ENCODE results near the gene SEMA7A.

SEMA7A gene

DNA sequence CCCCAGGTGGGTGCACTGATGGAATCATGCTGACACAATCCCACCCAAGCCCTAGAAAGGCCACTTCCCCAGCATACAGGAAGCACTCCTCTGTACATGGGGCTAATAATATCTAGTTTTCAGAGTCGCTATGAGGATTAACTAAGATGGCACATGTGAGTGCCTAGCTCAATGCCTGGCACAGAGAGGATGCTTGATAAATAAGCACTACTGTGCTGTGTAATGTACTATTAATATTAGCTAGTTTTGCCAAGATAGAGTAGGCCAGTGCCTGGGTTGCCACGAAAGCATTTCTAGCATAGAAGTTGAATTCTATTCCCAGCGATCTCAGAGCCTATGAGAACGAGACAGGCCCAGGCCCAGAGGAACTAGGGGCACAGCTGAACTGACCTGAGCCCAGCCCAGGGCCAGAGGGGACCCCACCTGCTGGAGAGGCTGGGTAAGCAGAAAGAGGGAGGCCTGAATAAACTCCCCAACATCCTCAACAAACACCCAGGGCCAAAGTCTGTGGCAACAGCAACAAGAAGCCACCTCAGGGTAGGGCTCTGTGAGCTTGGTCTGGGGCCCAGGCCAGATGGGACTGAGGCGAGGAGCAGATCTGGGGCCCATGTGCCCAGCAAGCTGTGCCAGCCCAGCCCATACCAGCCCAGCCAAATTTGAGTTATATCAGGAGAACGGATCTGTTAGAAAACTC lies 7.6 kb upstream of the SEMA7A start:
- TF ChIP-seq EZH2phosphoT487 (IDR thresholded peaks at IDR 0.05; ENCODE audit: low read depth) = no peak
- TF ChIP-seq, protein P1, sequence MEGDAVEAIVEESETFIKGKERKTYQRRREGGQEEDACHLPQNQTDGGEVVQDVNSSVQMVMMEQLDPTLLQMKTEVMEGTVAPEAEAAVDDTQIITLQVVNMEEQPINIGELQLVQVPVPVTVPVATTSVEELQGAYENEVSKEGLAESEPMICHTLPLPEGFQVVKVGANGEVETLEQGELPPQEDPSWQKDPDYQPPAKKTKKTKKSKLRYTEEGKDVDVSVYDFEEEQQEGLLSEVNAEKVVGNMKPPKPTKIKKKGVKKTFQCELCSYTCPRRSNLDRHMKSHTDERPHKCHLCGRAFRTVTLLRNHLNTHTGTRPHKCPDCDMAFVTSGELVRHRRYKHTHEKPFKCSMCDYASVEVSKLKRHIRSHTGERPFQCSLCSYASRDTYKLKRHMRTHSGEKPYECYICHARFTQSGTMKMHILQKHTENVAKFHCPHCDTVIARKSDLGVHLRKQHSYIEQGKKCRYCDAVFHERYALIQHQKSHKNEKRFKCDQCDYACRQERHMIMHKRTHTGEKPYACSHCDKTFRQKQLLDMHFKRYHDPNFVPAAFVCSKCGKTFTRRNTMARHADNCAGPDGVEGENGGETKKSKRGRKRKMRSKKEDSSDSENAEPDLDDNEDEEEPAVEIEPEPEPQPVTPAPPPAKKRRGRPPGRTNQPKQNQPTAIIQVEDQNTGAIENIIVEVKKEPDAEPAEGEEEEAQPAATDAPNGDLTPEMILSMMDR (IDR thresholded peaks at IDR 0.05; ENCODE audit: low read depth, low read length) = peak; percentile 11; the same call in 1 of the 2 replicates

DNA sequence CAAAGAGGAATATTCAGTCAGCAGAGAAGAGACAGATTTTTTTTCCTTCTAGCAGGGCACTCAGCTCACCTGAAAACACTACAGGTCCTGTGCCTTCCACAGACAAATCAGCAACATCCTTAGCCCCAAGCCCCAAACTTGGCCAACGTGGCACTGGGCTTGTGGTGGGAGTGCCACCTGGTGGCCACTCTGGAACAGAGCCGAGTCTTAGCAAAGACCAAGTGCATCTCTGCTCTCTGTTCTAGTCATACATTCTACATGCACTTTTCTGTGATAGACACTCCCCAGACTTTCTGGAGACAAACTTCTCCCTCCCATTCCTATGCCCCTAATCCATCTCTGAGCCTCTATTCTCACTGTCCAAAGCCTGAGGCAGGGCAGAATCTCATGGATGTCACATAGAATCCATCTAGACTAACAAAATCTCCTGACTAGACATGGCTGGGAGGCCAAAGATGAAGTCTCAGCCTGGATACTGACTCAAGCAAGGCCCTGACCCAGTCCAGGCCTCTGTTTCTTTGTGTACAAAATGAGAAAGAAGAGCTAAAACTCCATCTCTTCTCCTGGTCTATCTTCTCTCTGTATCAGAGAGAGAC lies 5.1 kb upstream of the SEMA7A start:
- H2AFZ ChIP-seq (ENCODE audit: low read depth, low read length) = no peak overlapping the region
- no peak for TF ChIP-seq EZH2phosphoT487 (IDR thresholded peaks at IDR 0.05; ENCODE audit: low read depth)
- TF ChIP-seq, protein P1 (IDR thresholded peaks at IDR 0.05; ENCODE audit: low read depth, low read length) = peak; percentile 98
- H3K4me2 ChIP-seq (ENCODE audit: low read length) = peak overlapping the region; percentile 8; the same call in 1 of the 2 replicates
- H3K36me3 ChIP-seq (replicated peaks; ENCODE audit: low read depth, low read length) = peaks cover 2% of the 10 kb centered on the region
- H3K79me2 ChIP-seq (ENCODE audit: low read length) = peaks cover 26% of the 10 kb centered on the region
- H4K20me1 ChIP-seq (ENCODE audit: insufficient read depth, low read length) = no peaks in the 10 kb centered on the region
- H3K9me3 ChIP-seq (ENCODE audit: insufficient read depth, low read length) = no peaks in the 10 kb centered on the region
- peaks cover 52% of the 10 kb centered on the region for H3K4me1 ChIP-seq (ENCODE audit: low read length)
- peak overlapping the region; percentile 18; the same call in 1 of the 2 replicates for H3K9ac ChIP-seq (ENCODE audit: low read length)
- H3K4me3 ChIP-seq (ENCODE audit: low read length) = no peak overlapping the region
- H3K27me3 ChIP-seq (ENCODE audit: low read depth, low read length) = no peaks in the 10 kb centered on the region
- peak overlapping the region; percentile 5; the same call in 1 of the 2 replicates for H3K27ac ChIP-seq (ENCODE audit: low read length)

More for the DNA sequence above, 7.6 kb upstream of the SEMA7A start:
- no peak overlapping the region for H3K4me3 ChIP-seq (ENCODE audit: low read length)
- no peak overlapping the region for H2AFZ ChIP-seq (ENCODE audit: low read depth, low read length)
- no peak overlapping the region for H3K4me2 ChIP-seq (ENCODE audit: low read length)
- H3K27ac ChIP-seq (ENCODE audit: low read length) = no peak overlapping the region
- H3K9ac ChIP-seq (ENCODE audit: low read length) = no peak overlapping the region
- H3K27me3 ChIP-seq (ENCODE audit: low read depth, low read length) = no peaks in the 10 kb centered on the region
- H3K4me1 ChIP-seq (ENCODE audit: low read length) = peaks cover 28% of the 10 kb centered on the region
- peaks cover 26% of the 10 kb centered on the region for H3K36me3 ChIP-seq (replicated peaks; ENCODE audit: low read depth, low read length)
- H3K9me3 ChIP-seq (ENCODE audit: insufficient read depth, low read length) = no peaks in the 10 kb centered on the region
- H4K20me1 ChIP-seq (ENCODE audit: insufficient read depth, low read length) = no peaks in the 10 kb centered on the region
- H3K79me2 ChIP-seq (ENCODE audit: low read length) = peaks cover 2% of the 10 kb centered on the region; the same call in 1 of the 2 replicates

DNA sequence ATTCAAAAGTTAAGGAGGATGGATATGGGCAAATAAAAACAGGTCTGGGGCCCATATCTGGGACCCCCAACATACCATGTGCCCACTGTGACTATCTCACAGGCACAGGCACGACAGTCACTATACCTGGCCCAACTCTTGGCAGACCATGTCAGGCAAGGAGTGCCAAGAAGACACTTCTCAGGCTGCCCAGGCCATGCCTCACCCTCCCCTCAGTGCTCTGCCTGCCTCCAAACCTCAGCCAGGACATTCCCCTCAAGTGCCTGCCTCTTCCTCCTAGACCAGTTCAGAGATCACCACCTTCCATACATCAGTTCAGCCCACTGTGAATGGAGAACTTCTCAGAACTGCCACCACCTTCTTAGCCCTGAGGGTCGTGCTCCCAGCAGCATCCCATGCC lies 4.4 kb upstream of the SEMA7A start:
- Histone ChIP-seq H3K4me2 (ENCODE audit: low read length) (peak overlapping the region; percentile 8; the same call in 1 of the 2 replicates), H3K4me3 (ENCODE audit: low read length) (no peak overlapping the region), H3K27me3 (ENCODE audit: low read depth, low read length) (no peaks in the 10 kb centered on the region), H3K36me3 (replicated peaks; ENCODE audit: low read depth, low read length) (peaks cover 6% of the 10 kb centered on the region), H3K9me3 (ENCODE audit: insufficient read depth, low read length) (no peaks in the 10 kb centered on the region), H3K4me1 (ENCODE audit: low read length) (peaks cover 52% of the 10 kb centered on the region), H2AFZ (ENCODE audit: low read depth, low read length) (no peak overlapping the region), H4K20me1 (ENCODE audit: insufficient read depth, low read length) (no peaks in the 10 kb centered on the region), H3K79me2 (ENCODE audit: low read length) (peaks cover 32% of the 10 kb centered on the region), H3K9ac (ENCODE audit: low read length) (peak overlapping the region; percentile 18; the same call in 1 of the 2 replicates), H3K27ac (ENCODE audit: low read length) (peak overlapping the region; percentile 5; the same call in 1 of the 2 replicates)
- TF ChIP-seq, protein P1 (IDR thresholded peaks at IDR 0.05; ENCODE audit: low read depth, low read length) = no peak
- TF ChIP-seq EZH2phosphoT487 (IDR thresholded peaks at IDR 0.05; ENCODE audit: low read depth) = no peak

Data from OCI-LY3 (cell line).